ENCODE results near the gene CCDC122. TPM values are rescaled to one million over a fixed set of nuclear protein-coding genes. Genes with fewer than 3 reads are reported as not detected.
A peak's percentile ranks its signal among the peaks of the same experiment; 100 is the strongest.

Gene CCDC122
- total RNA-seq, 1 experiment from 2014 or later: 10.5 TPM

DNA sequence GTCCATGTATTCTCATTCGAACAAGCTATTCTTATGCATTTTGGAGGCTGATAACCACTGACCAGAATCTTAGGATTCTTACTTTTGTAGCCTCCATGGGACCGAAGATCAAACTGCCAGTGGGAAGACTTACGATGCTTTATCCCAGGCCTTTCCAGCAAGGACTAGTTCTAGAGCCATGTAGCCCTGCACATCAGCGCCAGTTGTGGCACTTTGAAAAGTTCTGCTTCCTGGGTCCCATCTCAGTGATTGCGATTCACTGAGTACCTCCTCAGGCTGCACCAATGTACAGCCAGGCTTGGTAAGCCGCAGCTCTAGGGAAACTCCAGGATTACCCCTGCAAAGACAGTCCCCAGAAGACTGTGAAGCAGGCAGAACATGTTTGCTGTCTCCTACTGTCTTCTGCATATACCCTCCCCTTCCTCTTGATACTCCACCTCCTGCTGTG is 73.8 kb downstream of the CCDC122 start:
- peak overlapping the region; percentile 53 for H3K27ac Mint-ChIP-seq
- peaks cover 29% of the 10 kb centered on the region for H3K4me1 Mint-ChIP-seq
- H3K27me3 Mint-ChIP-seq (ENCODE audit: low read depth): no peaks in the 10 kb centered on the region
- peak overlapping the region; percentile 12; the same call in 1 of the 2 replicates for H3K4me3 Mint-ChIP-seq
- peaks cover 2% of the 10 kb centered on the region; the same call in 1 of the 2 replicates for H3K36me3 Mint-ChIP-seq
- TF ChIP-seq, protein P1, sequence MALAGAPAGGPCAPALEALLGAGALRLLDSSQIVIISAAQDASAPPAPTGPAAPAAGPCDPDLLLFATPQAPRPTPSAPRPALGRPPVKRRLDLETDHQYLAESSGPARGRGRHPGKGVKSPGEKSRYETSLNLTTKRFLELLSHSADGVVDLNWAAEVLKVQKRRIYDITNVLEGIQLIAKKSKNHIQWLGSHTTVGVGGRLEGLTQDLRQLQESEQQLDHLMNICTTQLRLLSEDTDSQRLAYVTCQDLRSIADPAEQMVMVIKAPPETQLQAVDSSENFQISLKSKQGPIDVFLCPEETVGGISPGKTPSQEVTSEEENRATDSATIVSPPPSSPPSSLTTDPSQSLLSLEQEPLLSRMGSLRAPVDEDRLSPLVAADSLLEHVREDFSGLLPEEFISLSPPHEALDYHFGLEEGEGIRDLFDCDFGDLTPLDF (CRISPR knock-in tag; IDR thresholded peaks at IDR 0.05): no peak
- TF ChIP-seq ZNF423 (CRISPR knock-in tag; IDR thresholded peaks at IDR 0.05): no peak
- TF ChIP-seq ESRRA (CRISPR knock-in tag; IDR thresholded peaks at IDR 0.05; ENCODE audit: borderline replicate concordance): no peak
- TF ChIP-seq NFE2L1 (CRISPR knock-in tag; IDR thresholded peaks at IDR 0.05): no peak
- TF ChIP-seq SMAD4 (CRISPR knock-in tag; IDR thresholded peaks at IDR 0.05): no peak
- no peak for TF ChIP-seq ATF1 (CRISPR knock-in tag; IDR thresholded peaks at IDR 0.05)
- no peak for TF ChIP-seq CREM (CRISPR knock-in tag; IDR thresholded peaks at IDR 0.05)
- no peak for TF ChIP-seq GRHL2 (CRISPR knock-in tag; IDR thresholded peaks at IDR 0.05; ENCODE audit: insufficient replicate concordance, severe bottlenecking)
- TF ChIP-seq PREB (CRISPR knock-in tag; IDR thresholded peaks at IDR 0.05; ENCODE audit: borderline replicate concordance): no peak
- TF ChIP-seq, protein P2, sequence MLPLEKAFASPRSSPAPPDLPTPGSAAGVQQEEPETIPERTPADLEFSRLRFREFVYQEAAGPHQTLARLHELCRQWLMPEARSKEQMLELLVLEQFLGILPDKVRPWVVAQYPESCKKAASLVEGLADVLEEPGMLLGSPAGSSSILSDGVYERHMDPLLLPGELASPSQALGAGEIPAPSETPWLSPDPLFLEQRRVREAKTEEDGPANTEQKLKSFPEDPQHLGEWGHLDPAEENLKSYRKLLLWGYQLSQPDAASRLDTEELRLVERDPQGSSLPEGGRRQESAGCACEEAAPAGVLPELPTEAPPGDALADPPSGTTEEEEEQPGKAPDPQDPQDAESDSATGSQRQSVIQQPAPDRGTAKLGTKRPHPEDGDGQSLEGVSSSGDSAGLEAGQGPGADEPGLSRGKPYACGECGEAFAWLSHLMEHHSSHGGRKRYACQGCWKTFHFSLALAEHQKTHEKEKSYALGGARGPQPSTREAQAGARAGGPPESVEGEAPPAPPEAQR (CRISPR knock-in tag; IDR thresholded peaks at IDR 0.05): no peak
- TF ChIP-seq ERG (CRISPR knock-in tag; IDR thresholded peaks at IDR 0.05): no peak
- TF ChIP-seq TP53 (CRISPR knock-in tag; IDR thresholded peaks at IDR 0.05): no peak
- H3K9me3 Mint-ChIP-seq: peaks cover 3% of the 10 kb centered on the region; the same call in 1 of the 2 replicates
- CTCF ChIA-PET: interaction anchor here (0.6 to 2.5 kb wide), 6 partner anchors 19 to 690 kb away, joined by 3 to 17 read pairs (median 6); partner anchors contain the start of gene ENOX1
- POLR2A ChIA-PET: no interaction called here
- DNase-seq (ENCODE audit: low spot score) (no peak), ATAC-seq (peak; percentile 58)

DNA sequence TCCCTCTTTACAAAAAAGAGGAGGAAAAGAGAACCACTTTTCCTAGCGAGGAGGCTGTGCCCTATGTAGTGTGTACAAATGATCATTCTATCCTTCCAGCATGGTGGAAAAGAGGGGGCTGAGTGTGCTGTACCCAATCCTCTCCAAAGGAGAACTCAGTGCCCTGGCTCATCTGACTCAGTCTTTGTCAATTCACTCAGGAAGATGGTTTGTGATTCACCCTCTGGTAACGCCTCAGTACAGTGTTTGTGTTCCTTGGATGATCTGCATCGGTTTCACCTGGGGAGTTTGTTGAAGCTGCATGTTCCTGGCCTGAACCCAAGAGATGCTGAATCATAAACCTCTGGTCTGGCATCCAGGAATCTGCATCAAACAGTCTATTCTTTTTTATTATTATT is 74.5 kb downstream of the CCDC122 start:
- no peaks in the 10 kb centered on the region for H3K27me3 Mint-ChIP-seq (ENCODE audit: low read depth)
- no peak for TF ChIP-seq NR1H2 (CRISPR knock-in tag; IDR thresholded peaks at IDR 0.05)
- TF ChIP-seq USF1 (CRISPR knock-in tag; IDR thresholded peaks at IDR 0.05): no peak
- TF ChIP-seq, protein P3, sequence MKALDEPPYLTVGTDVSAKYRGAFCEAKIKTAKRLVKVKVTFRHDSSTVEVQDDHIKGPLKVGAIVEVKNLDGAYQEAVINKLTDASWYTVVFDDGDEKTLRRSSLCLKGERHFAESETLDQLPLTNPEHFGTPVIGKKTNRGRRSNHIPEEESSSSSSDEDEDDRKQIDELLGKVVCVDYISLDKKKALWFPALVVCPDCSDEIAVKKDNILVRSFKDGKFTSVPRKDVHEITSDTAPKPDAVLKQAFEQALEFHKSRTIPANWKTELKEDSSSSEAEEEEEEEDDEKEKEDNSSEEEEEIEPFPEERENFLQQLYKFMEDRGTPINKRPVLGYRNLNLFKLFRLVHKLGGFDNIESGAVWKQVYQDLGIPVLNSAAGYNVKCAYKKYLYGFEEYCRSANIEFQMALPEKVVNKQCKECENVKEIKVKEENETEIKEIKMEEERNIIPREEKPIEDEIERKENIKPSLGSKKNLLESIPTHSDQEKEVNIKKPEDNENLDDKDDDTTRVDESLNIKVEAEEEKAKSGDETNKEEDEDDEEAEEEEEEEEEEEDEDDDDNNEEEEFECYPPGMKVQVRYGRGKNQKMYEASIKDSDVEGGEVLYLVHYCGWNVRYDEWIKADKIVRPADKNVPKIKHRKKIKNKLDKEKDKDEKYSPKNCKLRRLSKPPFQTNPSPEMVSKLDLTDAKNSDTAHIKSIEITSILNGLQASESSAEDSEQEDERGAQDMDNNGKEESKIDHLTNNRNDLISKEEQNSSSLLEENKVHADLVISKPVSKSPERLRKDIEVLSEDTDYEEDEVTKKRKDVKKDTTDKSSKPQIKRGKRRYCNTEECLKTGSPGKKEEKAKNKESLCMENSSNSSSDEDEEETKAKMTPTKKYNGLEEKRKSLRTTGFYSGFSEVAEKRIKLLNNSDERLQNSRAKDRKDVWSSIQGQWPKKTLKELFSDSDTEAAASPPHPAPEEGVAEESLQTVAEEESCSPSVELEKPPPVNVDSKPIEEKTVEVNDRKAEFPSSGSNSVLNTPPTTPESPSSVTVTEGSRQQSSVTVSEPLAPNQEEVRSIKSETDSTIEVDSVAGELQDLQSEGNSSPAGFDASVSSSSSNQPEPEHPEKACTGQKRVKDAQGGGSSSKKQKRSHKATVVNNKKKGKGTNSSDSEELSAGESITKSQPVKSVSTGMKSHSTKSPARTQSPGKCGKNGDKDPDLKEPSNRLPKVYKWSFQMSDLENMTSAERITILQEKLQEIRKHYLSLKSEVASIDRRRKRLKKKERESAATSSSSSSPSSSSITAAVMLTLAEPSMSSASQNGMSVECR (CRISPR knock-in tag; IDR thresholded peaks at IDR 0.05; ENCODE audit: borderline replicate concordance): no peak
- TF ChIP-seq EMX1 (CRISPR knock-in tag; IDR thresholded peaks at IDR 0.05): no peak
- TF ChIP-seq TP53 (CRISPR knock-in tag; IDR thresholded peaks at IDR 0.05): no peak
- TF ChIP-seq, protein P4, sequence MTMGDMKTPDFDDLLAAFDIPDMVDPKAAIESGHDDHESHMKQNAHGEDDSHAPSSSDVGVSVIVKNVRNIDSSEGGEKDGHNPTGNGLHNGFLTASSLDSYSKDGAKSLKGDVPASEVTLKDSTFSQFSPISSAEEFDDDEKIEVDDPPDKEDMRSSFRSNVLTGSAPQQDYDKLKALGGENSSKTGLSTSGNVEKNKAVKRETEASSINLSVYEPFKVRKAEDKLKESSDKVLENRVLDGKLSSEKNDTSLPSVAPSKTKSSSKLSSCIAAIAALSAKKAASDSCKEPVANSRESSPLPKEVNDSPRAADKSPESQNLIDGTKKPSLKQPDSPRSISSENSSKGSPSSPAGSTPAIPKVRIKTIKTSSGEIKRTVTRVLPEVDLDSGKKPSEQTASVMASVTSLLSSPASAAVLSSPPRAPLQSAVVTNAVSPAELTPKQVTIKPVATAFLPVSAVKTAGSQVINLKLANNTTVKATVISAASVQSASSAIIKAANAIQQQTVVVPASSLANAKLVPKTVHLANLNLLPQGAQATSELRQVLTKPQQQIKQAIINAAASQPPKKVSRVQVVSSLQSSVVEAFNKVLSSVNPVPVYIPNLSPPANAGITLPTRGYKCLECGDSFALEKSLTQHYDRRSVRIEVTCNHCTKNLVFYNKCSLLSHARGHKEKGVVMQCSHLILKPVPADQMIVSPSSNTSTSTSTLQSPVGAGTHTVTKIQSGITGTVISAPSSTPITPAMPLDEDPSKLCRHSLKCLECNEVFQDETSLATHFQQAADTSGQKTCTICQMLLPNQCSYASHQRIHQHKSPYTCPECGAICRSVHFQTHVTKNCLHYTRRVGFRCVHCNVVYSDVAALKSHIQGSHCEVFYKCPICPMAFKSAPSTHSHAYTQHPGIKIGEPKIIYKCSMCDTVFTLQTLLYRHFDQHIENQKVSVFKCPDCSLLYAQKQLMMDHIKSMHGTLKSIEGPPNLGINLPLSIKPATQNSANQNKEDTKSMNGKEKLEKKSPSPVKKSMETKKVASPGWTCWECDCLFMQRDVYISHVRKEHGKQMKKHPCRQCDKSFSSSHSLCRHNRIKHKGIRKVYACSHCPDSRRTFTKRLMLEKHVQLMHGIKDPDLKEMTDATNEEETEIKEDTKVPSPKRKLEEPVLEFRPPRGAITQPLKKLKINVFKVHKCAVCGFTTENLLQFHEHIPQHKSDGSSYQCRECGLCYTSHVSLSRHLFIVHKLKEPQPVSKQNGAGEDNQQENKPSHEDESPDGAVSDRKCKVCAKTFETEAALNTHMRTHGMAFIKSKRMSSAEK (CRISPR knock-in tag; IDR thresholded peaks at IDR 0.05; ENCODE audit: borderline replicate concordance): no peak
- TF ChIP-seq IRF1 (CRISPR knock-in tag; IDR thresholded peaks at IDR 0.05): no peak

More for the DNA sequence above, 74.5 kb downstream of the CCDC122 start:
- ChIA-PET CTCF (interaction anchor here (0.6 to 2.5 kb wide), 17 partner anchors 12 to 929 kb away, joined by 3 to 17 read pairs (median 4); partner anchors contain the start of gene ENOX1), POLR2A (no interaction called here)
- Mint-ChIP-seq H3K36me3 (peaks cover 2% of the 10 kb centered on the region; the same call in 1 of the 2 replicates), H3K27ac (peak overlapping the region; percentile 78; the same call in 1 of the 2 replicates), H3K4me1 (peaks cover 28% of the 10 kb centered on the region), H3K4me3 (0 out of 2 replicates have a peak overlapping the region, but pooled peaks have one; percentile 27), H3K9me3 (peaks cover under 1% of the 10 kb centered on the region; the same call in 1 of the 2 replicates)
- DNase-seq (ENCODE audit: low spot score): no peak
- peak; percentile 56 for ATAC-seq

All from WTC11 (cell line).